AG04449 (cell line): ENCODE results near the gene ENOX1.

Experiments
- CTCF ChIA-PET: fragments of 350-600 bp; formaldehyde crosslinking; extraction: SDS; loops from one replicate; lab custom pipeline; 2021; ENCODE audit warnings: antibody characterized with exemption; lab: Yijun Ruan, JAX
- POLR2A ChIA-PET: fragments of 400-600, 350-600 bp; formaldehyde crosslinking; extraction: SDS; loops from one replicate; lab custom pipeline; 2020; ENCODE audit warnings: antibody characterized with exemption, inconsistent platforms; lab: Yijun Ruan, JAX
- DNase-seq: peaks from one replicate; pipeline ENCODE4 v3.0.0-alpha.2; 2010; ENCODE audit warnings: low read depth, low spot score
- H3K4me3 ChIP-seq: 2 replicates; pipeline ENCODE4 v1.5.1; 2011; ENCODE audit warnings: low read depth, mild to moderate bottlenecking, control low read depth, low read length
- CTCF ChIP-seq: IDR thresholded peaks from one replicate; pipeline ENCODE4 v1.5.1; 2011; ENCODE audit warnings: mild to moderate bottlenecking, moderate library complexity, low read length, control low read depth, inconsistent platforms; ENCODE audit not compliant: insufficient read depth; ENCODE audit errors: missing control alignments

The ENOX1 gene

GRCh38 chr13:43688227-43688907 is 98.4 kb downstream of the ENOX1 start:
- TF ChIP-seq CTCF, result no peak
- CTCF ChIA-PET, result no interaction called here
- DNase-seq, result no peak
- no peak overlapping the region for H3K4me3 ChIP-seq
- POLR2A ChIA-PET, result no interaction called here

- no peak overlapping the region for H3K4me3 ChIP-seq
- ChIA-PET CTCF (no interaction called here), POLR2A (no interaction called here)
- no peak for TF ChIP-seq CTCF
- DNase-seq, result no peak
Observed at GRCh38 chr13:43687038-43687437, 99.7 kb downstream of the ENOX1 start.

DNA sequence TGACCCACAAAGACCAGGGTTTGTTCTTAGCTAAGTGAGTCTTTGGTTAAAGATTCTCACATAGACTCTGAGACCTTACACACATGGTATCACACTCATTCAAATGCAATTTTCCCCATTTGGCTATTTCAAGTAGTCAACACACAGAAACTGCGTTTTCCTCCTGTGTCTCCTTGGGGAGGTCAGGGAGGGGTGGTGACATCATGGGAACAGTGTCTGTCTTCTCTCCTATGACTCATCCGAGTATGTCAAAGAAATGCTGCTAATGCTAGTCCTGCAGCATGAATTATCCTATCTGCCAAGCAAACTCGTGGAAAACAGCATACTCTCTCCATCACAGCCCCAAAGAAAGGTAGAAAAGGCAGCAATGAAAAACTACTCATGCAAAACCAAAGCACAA is 100.2 kb downstream of the ENOX1 start:
- no peak overlapping the region for H3K4me3 ChIP-seq
- peak; percentile 93 for DNase-seq
- TF ChIP-seq CTCF, result no peak
- ChIA-PET POLR2A (no interaction called here), CTCF (interaction anchor here (0.9 kb wide), 1 partner anchor 21 kb away, joined by 3 read pairs; no protein-coding TSS in a partner anchor)

DNA sequence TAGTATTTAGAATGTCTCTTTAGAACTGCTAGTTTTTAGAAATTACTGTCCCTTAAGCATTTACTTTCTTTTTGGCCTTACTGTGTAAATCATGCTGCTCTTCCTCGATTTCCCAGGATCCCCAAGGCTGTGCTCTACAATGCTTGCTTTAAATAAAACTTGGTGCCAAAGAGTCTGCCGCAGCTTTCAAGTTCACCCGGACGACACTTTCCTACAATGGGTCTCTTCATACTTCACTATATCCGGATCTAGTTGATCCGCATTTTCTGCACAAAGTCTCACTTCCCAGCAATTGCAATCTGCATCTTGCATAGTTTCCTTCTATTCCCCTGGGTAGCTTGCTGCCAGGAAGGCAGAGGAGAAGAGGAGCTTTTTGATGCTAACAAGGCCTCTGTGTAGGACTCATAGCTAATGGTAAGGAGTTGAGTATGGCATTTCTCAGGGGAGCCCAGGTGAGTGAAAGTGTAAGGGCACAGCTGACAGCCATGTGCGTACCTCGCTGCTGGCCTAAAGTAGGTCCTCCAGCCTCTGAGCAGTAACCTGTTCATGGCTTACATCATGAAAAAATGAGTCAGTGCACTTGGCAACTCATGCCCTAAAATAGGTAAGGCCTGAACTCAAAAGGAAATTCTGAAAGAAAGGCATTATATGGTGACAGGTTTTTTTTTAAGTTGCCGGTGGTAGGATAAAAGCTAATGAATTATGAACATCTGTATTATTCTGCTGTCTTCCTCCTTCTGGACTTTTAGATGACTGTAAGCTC is 101.6 kb downstream of the ENOX1 start:
- ChIA-PET POLR2A (no interaction called here), CTCF (interaction anchor here (1.2 kb wide), 1 partner anchor 11 kb away, joined by 4 read pairs; no protein-coding TSS in a partner anchor)
- H3K4me3 ChIP-seq, result no peak overlapping the region
- TF ChIP-seq CTCF, result no peak
- no peak for DNase-seq

DNA sequence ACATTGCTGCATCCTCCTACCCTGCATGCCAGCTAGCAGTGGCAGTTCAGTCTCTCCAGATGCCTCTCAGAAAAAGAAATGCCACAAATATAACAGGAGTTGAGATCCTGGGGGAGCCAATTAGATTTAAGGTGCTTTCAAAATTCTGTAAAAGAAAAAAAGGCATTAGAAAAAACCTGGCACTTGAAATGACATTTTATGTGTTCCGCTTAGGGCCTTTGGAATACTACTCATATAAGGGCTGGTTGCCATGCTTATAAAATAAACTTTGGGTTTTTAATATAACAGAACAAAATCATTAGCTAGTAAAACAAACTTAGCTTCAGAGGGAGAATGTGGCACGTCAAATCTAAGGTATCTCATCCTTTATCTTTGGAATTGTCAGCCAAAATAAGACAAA is 104.1 kb downstream of the ENOX1 start:
- ChIA-PET CTCF (no interaction called here), POLR2A (no interaction called here)
- no peak for DNase-seq
- TF ChIP-seq CTCF, result no peak
- no peak overlapping the region for H3K4me3 ChIP-seq

- no peak overlapping the region for H3K4me3 ChIP-seq
- POLR2A ChIA-PET, result no interaction called here
- CTCF ChIA-PET, result no interaction called here
- TF ChIP-seq CTCF, result no peak
- DNase-seq, result no peak
Observed at GRCh38 chr13:43676320-43676719, 110.5 kb downstream of the ENOX1 start.
